Thyroid gland (tissue), 4 donors: ENCODE measurements around the gene TCL1A.

Experiments
- CTCF ChIP-seq, 6 experiments: fragments of 200-600 bp in 3 of 6; fragments of 450-650 bp in 3 of 6; sonication (generic) in 3 of 6; IDR thresholded peaks; one replicate each; pipeline ENCODE4 v1.5.1; 2016 to 2019; ENCODE audit warnings: antibody characterized with exemption in 6 of 6, mild to moderate bottlenecking in 2 of 6, inconsistent platforms in 1 of 6, moderate library complexity in 1 of 6
- POLR2A ChIP-seq, 2 donors: fragments of 450-650 bp; IDR thresholded peaks; one replicate each; pipeline ENCODE4 v1.6.1; 2017; ENCODE audit warnings: antibody characterized with exemption in 2 of 2, mild to moderate bottlenecking in 2 of 2, moderate library complexity in 1 of 2

- TF ChIP-seq CTCF (IDR thresholded peaks at IDR 0.05) (no peak), POLR2A (IDR thresholded peaks at IDR 0.05) (no peak)
Measured at GRCh38 chr14:95681153-95681552, 32.8 kb downstream of the TCL1A start.
